Fibroblast of lung (primary cell): ENCODE data around the gene PLA2G5. TPM values are rescaled to one million over a fixed set of nuclear protein-coding genes. Genes with fewer than 3 reads are reported as not detected.

Experiments used
- DNase-seq, 2 donors: peaks; one replicate each; pipeline versions ENCODE4 v3.0.0 to v3.0.0-alpha.2; 2010; ENCODE audit warnings: low read depth in 2 of 2
- H2AFZ ChIP-seq: 2 replicates; pipeline ENCODE4 v1.5.1; 2012; ENCODE audit warnings: low read length, control low read depth, inconsistent platforms
- H3K27ac ChIP-seq: 2 replicates; pipeline ENCODE4 v1.5.1; 2011; ENCODE audit warnings: low read length, control low read depth; ENCODE audit not compliant: insufficient read depth
- H3K27me3 ChIP-seq: 2 replicates; pipeline ENCODE4 v1.5.1; 2011; ENCODE audit warnings: mild to moderate bottlenecking, low read length; ENCODE audit not compliant: control insufficient read depth, insufficient read depth
- H3K36me3 ChIP-seq: 2 replicates; pipeline ENCODE4 v1.5.1; 2011; ENCODE audit warnings: low read length; ENCODE audit not compliant: control insufficient read depth, insufficient read depth
- H3K4me1 ChIP-seq: 2 replicates; pipeline ENCODE4 v1.5.1; 2011; ENCODE audit warnings: low read length; ENCODE audit not compliant: control insufficient read depth, insufficient read depth; ENCODE audit errors: extremely low read depth
- H3K4me2 ChIP-seq: 2 replicates; pipeline ENCODE4 v1.5.1; 2011; ENCODE audit warnings: low read length, control low read depth; ENCODE audit not compliant: insufficient read depth; ENCODE audit errors: extremely low read depth
- H3K4me3 ChIP-seq, 4 experiments: fragments of 200-600 bp in 1 of 4; sonication (generic) in 1 of 4; replicated peaks in 1 of 4; 2 replicates each; pipeline ENCODE4 v1.5.1; 2011 to 2016; ENCODE audit warnings: low read length in 4 of 4, low read depth in 3 of 4, mild to moderate bottlenecking in 3 of 4, control low read depth in 2 of 4, inconsistent platforms in 1 of 4, mixed read lengths in 1 of 4; ENCODE audit not compliant: insufficient read depth in 1 of 4; ENCODE audit errors: control extremely low read depth in 1 of 4
- H3K79me2 ChIP-seq: 2 replicates; pipeline ENCODE4 v1.5.1; 2012; ENCODE audit warnings: mild to moderate bottlenecking, low read length, inconsistent platforms; ENCODE audit not compliant: control insufficient read depth, insufficient read depth
- H3K9ac ChIP-seq: 2 replicates; pipeline ENCODE4 v1.5.1; 2011; ENCODE audit warnings: mild to moderate bottlenecking, low read length, control low read depth; ENCODE audit not compliant: insufficient read depth
- H3K9me3 ChIP-seq: 2 replicates; pipeline ENCODE4 v1.5.1; 2012; ENCODE audit warnings: low read depth, low read length; ENCODE audit not compliant: control insufficient read depth, insufficient read depth
- H4K20me1 ChIP-seq: 2 replicates; pipeline ENCODE4 v1.5.1; 2011; ENCODE audit warnings: low read length; ENCODE audit not compliant: control insufficient read depth, insufficient read depth; ENCODE audit errors: extremely low read depth
- EZH2 ChIP-seq: IDR thresholded peaks from 2 replicates; pipeline ENCODE4 v1.5.1; 2012; ENCODE audit warnings: low read length, control low read depth, mild to moderate bottlenecking; ENCODE audit errors: missing control alignments
- polyA minus RNA-seq: library from RNA; depleted of rRNA, polyadenylated mRNA; stranded (reverse); fragments of >200 nt; gene quantifications from 2 replicates; pipeline ENCODE4 v1.2.3, GENCODE V29; 2011; ENCODE audit warnings: low replicate concordance
- polyA plus RNA-seq, 2 donors: library from polyadenylated mRNA; depleted of rRNA in 1 of 2; stranded (reverse) in 1 of 2; unstranded in 1 of 2; fragments of >200 nt; gene quantifications; 2 replicates each; pipeline ENCODE4 v1.2.1, GENCODE V29; 2011 to 2012; ENCODE audit warnings: missing spikeins in 1 of 2
- total RNA-seq: library from RNA; depleted of rRNA; stranded (reverse); fragments of >200 nt; gene quantifications from 2 replicates; pipeline ENCODE4 v1.2.1, GENCODE V29; 2014
- TF ChIP-seq, protein P1 (sequence below), 2 donors: IDR thresholded peaks in 1 of 2; conservative IDR thresholded peaks in 1 of 2; 1 replicate in 1 of 2; 2 replicates in 1 of 2; pipeline ENCODE4 v1.5.1; 2011 to 2012; ENCODE audit warnings: low read length in 2 of 2, control low read depth in 1 of 2, inconsistent platforms in 1 of 2, low read depth in 1 of 2, mild to moderate bottlenecking in 1 of 2

The PLA2G5 gene, protein sequence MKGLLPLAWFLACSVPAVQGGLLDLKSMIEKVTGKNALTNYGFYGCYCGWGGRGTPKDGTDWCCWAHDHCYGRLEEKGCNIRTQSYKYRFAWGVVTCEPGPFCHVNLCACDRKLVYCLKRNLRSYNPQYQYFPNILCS
- total RNA-seq (9.8 and 27.4 TPM in 2 replicates), polyA plus RNA-seq (1.1 and 7.2 TPM in 2 replicates), polyA minus RNA-seq (0.98 and 6.0 TPM in 2 replicates)
- polyA plus RNA-seq (2012) = 1.3 and 8.9 TPM in 2 replicates

DNA sequence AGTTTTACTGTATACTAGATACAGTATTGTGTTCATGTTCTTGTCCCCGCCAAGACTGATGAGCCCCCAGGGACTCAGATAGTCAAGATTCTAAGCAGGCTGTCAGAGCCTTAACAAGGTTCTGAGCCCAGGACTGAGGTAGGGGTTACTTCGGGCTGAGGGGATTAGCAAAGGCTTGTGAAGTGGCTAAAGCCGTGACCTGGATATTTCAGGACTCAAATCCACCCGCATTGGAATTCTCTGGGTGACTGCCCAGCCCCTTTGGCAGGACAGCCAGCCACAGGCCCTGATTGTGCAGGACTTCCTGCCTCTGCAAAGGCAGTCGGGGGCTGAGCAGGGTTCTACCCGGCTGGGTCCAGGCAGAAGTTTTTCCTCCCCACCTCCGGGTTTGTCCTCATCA is at the start of gene PLA2G5:
TSS of gene PLA2G5 (plus strand) at position 321 of the 400 bp plus-strand sequence. CDS start 14,637 bp downstream, outside the sequence.
- H3K27ac ChIP-seq = peak within 1 kb of the TSS; percentile 8
- peak; percentile 21 to 79 for DNase-seq
- peak within 1 kb of the TSS; percentile 51 for H2AFZ ChIP-seq
- no peaks in the 10 kb centered on the region for H3K27me3 ChIP-seq
- no peak within 1 kb of the TSS for H3K9ac ChIP-seq
- TF ChIP-seq, protein P1, sequence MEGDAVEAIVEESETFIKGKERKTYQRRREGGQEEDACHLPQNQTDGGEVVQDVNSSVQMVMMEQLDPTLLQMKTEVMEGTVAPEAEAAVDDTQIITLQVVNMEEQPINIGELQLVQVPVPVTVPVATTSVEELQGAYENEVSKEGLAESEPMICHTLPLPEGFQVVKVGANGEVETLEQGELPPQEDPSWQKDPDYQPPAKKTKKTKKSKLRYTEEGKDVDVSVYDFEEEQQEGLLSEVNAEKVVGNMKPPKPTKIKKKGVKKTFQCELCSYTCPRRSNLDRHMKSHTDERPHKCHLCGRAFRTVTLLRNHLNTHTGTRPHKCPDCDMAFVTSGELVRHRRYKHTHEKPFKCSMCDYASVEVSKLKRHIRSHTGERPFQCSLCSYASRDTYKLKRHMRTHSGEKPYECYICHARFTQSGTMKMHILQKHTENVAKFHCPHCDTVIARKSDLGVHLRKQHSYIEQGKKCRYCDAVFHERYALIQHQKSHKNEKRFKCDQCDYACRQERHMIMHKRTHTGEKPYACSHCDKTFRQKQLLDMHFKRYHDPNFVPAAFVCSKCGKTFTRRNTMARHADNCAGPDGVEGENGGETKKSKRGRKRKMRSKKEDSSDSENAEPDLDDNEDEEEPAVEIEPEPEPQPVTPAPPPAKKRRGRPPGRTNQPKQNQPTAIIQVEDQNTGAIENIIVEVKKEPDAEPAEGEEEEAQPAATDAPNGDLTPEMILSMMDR (conservative IDR thresholded peaks at IDR 0.05 in 1 of 2, IDR thresholded peaks at IDR 0.05 in 1 of 2; ENCODE audit: low read depth in 1 of 2, low read length in 2 of 2) = no peak
- TF ChIP-seq EZH2 = no peak
- peak within 1 kb of the TSS in 3 of 4 experiments; percentile 21 to 60 (median 31) for H3K4me3 ChIP-seq
- H3K79me2 ChIP-seq = no peaks in the 10 kb centered on the region
- peak within 1 kb of the TSS; percentile 82 for H3K4me2 ChIP-seq
- peaks cover 2% of the 10 kb centered on the region for H3K4me1 ChIP-seq
- no peaks in the 10 kb centered on the region for H4K20me1 ChIP-seq
- no peaks in the 10 kb centered on the region for H3K9me3 ChIP-seq
- no peaks in the 10 kb centered on the region for H3K36me3 ChIP-seq

DNA sequence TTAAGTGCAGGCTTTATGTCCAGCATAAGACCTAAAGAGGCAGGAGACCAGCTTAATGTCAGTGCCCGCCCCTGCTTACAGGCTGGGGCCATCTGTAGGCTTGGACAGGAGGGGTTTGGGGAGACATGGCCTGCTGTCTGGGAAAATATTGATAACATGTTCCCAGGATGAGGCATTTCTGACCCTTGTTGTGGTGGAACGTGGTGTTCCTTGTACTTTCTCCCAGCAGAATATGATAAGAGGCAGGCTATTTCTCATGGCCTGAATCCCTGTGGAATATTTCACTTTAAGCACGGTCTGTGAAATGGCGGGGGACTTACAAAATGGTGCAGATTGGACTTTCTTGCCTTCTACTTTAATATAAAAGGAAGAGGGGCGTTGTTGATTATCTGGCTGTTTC is 41.9 kb upstream of the PLA2G5 start:
- H3K27me3 ChIP-seq = peaks cover 5% of the 10 kb centered on the region
- H3K4me3 ChIP-seq = no peak overlapping the region
- no peaks in the 10 kb centered on the region for H3K79me2 ChIP-seq
- H3K36me3 ChIP-seq = no peaks in the 10 kb centered on the region
- H3K27ac ChIP-seq = no peak overlapping the region
- no peak overlapping the region for H2AFZ ChIP-seq
- no peak for DNase-seq
- H3K4me2 ChIP-seq = no peak overlapping the region
- H3K9me3 ChIP-seq = no peaks in the 10 kb centered on the region
- no peaks in the 10 kb centered on the region for H3K4me1 ChIP-seq
- H4K20me1 ChIP-seq = no peaks in the 10 kb centered on the region
- no peak overlapping the region for H3K9ac ChIP-seq
- TF ChIP-seq, protein P1 (conservative IDR thresholded peaks at IDR 0.05 in 1 of 2, IDR thresholded peaks at IDR 0.05 in 1 of 2; ENCODE audit: low read depth in 1 of 2, low read length in 2 of 2) = no peak
- TF ChIP-seq EZH2 = no peak

DNA sequence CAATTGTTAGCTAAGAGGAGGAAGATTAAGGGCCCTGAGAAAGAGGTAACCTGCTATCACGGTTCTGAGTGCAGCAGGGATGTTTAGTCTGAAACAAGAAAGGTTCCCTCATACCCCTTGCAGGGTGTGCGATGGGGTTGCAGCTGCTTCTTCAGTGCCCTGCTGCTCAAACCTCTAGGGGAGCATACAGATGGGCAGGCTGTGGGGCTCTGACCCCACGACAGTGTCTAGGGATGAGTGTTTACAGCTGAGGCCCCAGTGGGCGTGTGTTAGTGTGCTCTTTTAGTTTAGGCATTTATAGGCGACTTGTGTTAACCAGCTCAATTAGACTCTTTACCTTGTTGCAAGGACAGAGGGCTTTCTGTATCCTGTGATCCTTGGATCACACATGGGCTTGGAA is 41.3 kb upstream of the PLA2G5 start:
- Histone ChIP-seq H3K4me1 (no peaks in the 10 kb centered on the region), H3K4me3 (no peak overlapping the region), H3K9me3 (no peaks in the 10 kb centered on the region), H3K79me2 (no peaks in the 10 kb centered on the region), H2AFZ (no peak overlapping the region), H3K27me3 (peaks cover 5% of the 10 kb centered on the region), H4K20me1 (no peaks in the 10 kb centered on the region), H3K4me2 (no peak overlapping the region), H3K27ac (no peak overlapping the region), H3K9ac (no peak overlapping the region), H3K36me3 (no peaks in the 10 kb centered on the region)
- TF ChIP-seq, protein P1 (conservative IDR thresholded peaks at IDR 0.05 in 1 of 2, IDR thresholded peaks at IDR 0.05 in 1 of 2; ENCODE audit: low read depth in 1 of 2, low read length in 2 of 2) = no peak
- no peak for TF ChIP-seq EZH2
- DNase-seq = no peak
